Heart right ventricle (tissue), 16 donors: ENCODE measurements around the gene ALKBH4. TPM values are rescaled to one million over a fixed set of nuclear protein-coding genes. Genes with fewer than 3 reads are reported as not detected.

ENCODE experiments used
- ATAC-seq, 8 donors: fragments of 200-7000 bp; cut with Tn5 transposase; one replicate each; pipeline ENCODE4 v1.9.1; 2020; ENCODE audit warnings: mild to moderate bottlenecking in 8 of 8, moderate library complexity in 8 of 8, moderate number of reproducible peaks in 1 of 8
- DNase-seq, 2 donors: peaks; one replicate each; pipeline ENCODE4 v3.0.0-alpha.2; 2020
- H3K27ac ChIP-seq, 10 donors: fragments of 200-600 bp; sonication (generic) in 2 of 10; one replicate each; pipeline versions ENCODE4 v1.5.0 to v1.8.0; 2020 to 2022; ENCODE audit warnings: mild to moderate bottlenecking in 3 of 10
- H3K27me3 ChIP-seq, 7 donors: fragments of 200-600 bp; one replicate each; pipeline ENCODE4 v1.8.0; 2021 to 2022; ENCODE audit warnings: mild to moderate bottlenecking in 2 of 7
- H3K36me3 ChIP-seq, 9 donors: fragments of 200-600 bp; sonication (generic) in 1 of 9; one replicate each; pipeline versions ENCODE4 v1.5.0 to v1.8.0; 2020 to 2022; ENCODE audit warnings: mild to moderate bottlenecking in 2 of 9
- H3K4me1 ChIP-seq, 9 donors: fragments of 200-600 bp; sonication (generic) in 1 of 9; one replicate each; pipeline versions ENCODE4 v1.5.0 to v1.8.0; 2020 to 2022; ENCODE audit warnings: mild to moderate bottlenecking in 4 of 9
- H3K4me3 ChIP-seq, 10 donors: fragments of 200-600 bp; sonication (generic) in 2 of 10; one replicate each; pipeline versions ENCODE4 v1.5.0 to v1.8.0; 2020 to 2022; ENCODE audit warnings: mild to moderate bottlenecking in 7 of 10, moderate library complexity in 2 of 10
- H3K9me3 ChIP-seq, 11 donors: fragments of 200-600 bp in 10 of 11; sonication (generic) in 2 of 11; one replicate each; pipeline versions ENCODE4 v1.5.0 to v1.8.0; 2013 to 2022; ENCODE audit warnings: mild to moderate bottlenecking in 2 of 11, control low read depth in 1 of 11, moderate library complexity in 1 of 11
- WGBS, 2 donors: extraction: QIAGEN DNeasy Blood & Tissue Kit; methylation state at CpG; one replicate each; pipeline ENCODE4 v1.1.7; 2013; ENCODE audit warnings: inconsistent platforms in 1 of 2; 5-methylcytosine and 5-hydroxymethylcytosine counted together
- intact Hi-C, 10 donors: fragments of 100-400 bp; cut with DNase I; formaldehyde crosslinking; loops; one replicate each; pipeline versions ENCODE4 v1.11.1 to v1.14.2; 2022
- polyA plus RNA-seq, 2 donors: library from polyadenylated mRNA; stranded (reverse); fragments of 200-250 nt; gene quantifications; one replicate each; pipeline ENCODE4 v1.2.3, GENCODE V29; 2013
- total RNA-seq, 10 donors: library from RNA; stranded (reverse); fragmentation: NEBNext Ultra II Directional in 3 of 10; extraction: Animal tissue kit (Norgen Biotek cat#: 25700) in 3 of 10; gene quantifications; one replicate each; pipeline versions ENCODE4 v1.2.1 to v1.2.4, GENCODE V29; 2021 to 2023
- TF ChIP-seq, protein P1 (sequence below), 9 donors: fragments of 200-600 bp; sonication (generic) in 2 of 9; IDR thresholded peaks; one replicate each; pipeline versions ENCODE4 v1.5.0 to v1.8.0; 2021 to 2022; ENCODE audit warnings: antibody characterized with exemption in 9 of 9, mild to moderate bottlenecking in 5 of 9, moderate library complexity in 1 of 9
- donor health status: Arrhythmogenic right ventricular cardiomyopathy.
- donor health status: ischemic (EF 13 %, LVEDD 7.1; RV severe dilation, severe dysfunction).
- donor health status: healthy with polysubstance abuse.
- donor health status: DM: no; HTN: yes; CAD: no.
- donor health status: DM: no; HTN: no; CAD: no.
- donor health status: ischemic (EF 25% LVEDD 6.9; RV normal size, moderate dysfunction).
- donor health status: ischemic (EF 25% LVEDD 5.7; RV mildly dilated, moderate dysfunction).
- donor health status: healthy.
- donor health status: DM: yes; HTN: yes; CAD: no.
- donor health status: Ischemic cardiomyopathy.
- donor health status: ischemic (EF 35%, LVEDD 5.7; RV mildly dilated, moderate dysfunction).
- donor health status: nonischemic (EF 11% LVEDD 7.7; RV severe dilation, severe dysfunction).
- donor health status: DM: yes; HTN: yes; CAD: no.
- donor health status: PGD.
- donor health status: ischemic (EF 29% LVEDD 5.4; RV normal size, mild dysfunction).
- donor health status: nonischemic (EF 23%, LVEDD 6.1; RV moderate dilation, normal function).

ALKBH4 gene
- total and polyA plus RNA-seq, 12 donors = 4.4 to 8.6 (median 6.7) TPM

DNA sequence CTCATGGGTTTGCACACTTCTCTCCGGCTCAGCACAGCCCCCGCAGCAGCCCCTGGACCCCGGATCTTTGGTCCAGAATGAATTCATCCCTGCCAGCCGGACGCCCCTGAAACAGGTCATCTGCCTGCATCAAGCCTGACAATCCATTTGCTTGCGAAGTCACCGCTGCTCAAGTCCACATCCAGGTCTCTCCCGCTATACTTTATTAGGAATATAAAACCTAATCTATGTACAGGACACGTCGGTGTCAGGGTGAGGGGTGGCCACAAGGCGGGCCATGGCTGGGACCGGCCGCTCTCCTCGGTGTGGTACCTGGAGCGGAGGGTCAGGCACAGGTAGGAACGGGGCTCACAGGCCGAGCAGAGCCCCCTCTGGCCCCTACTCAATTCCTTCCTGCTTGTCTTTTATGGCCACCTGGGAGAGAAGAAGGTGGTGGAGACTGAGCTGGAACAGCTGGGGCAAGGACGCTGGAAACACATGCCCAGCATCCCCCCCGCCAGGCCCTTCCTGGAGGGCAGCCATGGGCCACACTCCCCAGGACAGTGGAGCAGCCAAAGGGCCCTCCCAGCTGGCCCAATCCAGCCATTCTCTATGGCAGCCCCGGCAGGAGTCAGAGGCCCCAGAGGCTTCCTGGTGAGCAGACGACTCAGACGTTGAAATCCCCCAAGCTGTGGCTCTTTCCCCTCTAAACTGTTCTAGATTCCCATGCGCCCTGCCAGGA, 8.8 kb upstream of the ALKBH4 start:
- H3K36me3 ChIP-seq = peaks cover 0 to 53% (median 2%) of the 10 kb centered on the region in 9 donors
- ATAC-seq = no peak
- WGBS, 2 donors = 80 to 82% methylated on average over 22 to 23 of the region's 23 CpGs

DNA sequence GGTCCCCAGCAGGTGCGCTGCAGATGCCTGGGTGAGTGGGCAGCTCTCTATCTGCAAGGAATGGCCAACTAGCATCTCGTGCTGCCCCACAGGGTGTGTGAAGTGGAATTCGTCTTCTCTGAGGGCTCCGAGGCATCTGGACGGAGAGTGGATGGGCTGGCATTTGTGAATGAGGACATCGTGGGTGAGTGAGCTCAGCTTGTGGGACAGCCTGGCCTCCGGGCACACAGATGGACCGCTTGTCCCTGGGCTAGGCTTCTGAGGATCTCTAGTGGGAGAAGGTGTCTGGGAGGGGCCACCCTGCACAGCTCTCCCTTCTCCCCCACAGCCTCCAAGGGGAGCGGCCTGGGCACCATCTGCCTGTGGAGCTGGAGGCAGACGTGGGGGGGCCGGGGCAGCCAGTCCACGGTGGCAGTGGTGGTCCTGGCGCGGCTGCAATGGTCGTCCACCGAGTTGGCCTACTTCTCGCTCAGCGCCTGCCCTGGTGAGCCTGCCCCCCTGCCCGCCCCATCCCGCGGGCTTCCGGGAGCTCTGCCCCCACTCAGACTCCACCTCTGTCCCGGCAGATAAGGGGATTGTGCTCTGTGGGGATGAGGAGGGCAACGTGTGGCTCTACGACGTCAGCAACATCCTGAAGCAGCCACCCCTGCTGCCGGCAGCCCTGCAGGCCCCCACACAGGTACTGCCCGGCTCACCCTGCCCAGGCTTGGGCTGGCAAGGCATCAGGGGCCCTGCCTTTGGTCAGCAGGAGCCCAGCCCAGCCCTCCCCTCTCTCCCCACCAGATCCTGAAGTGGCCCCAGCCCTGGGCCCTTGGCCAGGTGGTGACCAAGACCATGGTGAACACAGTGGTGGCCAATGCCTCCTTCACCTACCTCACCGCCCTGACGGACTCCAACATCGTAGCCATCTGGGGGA, 7.7 kb upstream of the ALKBH4 start:
- Histone ChIP-seq H3K4me3 (no peak overlapping the region), H3K27me3 (no peaks in the 10 kb centered on the region), H3K27ac (no peak overlapping the region), H3K9me3 (no peaks in the 10 kb centered on the region), H3K4me1 (no peaks in the 10 kb centered on the region), H3K36me3 (peaks cover 0 to 64% (median 3%) of the 10 kb centered on the region in 9 donors)
- intact Hi-C loops = no loop called here
- ATAC-seq (no peak), DNase-seq (peak in 1 of 2 donors; percentile 11)
- TF ChIP-seq, protein P1, sequence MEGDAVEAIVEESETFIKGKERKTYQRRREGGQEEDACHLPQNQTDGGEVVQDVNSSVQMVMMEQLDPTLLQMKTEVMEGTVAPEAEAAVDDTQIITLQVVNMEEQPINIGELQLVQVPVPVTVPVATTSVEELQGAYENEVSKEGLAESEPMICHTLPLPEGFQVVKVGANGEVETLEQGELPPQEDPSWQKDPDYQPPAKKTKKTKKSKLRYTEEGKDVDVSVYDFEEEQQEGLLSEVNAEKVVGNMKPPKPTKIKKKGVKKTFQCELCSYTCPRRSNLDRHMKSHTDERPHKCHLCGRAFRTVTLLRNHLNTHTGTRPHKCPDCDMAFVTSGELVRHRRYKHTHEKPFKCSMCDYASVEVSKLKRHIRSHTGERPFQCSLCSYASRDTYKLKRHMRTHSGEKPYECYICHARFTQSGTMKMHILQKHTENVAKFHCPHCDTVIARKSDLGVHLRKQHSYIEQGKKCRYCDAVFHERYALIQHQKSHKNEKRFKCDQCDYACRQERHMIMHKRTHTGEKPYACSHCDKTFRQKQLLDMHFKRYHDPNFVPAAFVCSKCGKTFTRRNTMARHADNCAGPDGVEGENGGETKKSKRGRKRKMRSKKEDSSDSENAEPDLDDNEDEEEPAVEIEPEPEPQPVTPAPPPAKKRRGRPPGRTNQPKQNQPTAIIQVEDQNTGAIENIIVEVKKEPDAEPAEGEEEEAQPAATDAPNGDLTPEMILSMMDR (IDR thresholded peaks at IDR 0.05) = no peak
- 74 to 76% methylated on average over 31 of the region's 31 CpGs for WGBS, 2 donors

More for the DNA sequence above, 8.8 kb upstream of the ALKBH4 start:
- Histone ChIP-seq H3K27ac (no peak overlapping the region), H3K4me1 (peaks cover 0 to 3% (median 0%) of the 10 kb centered on the region in 9 donors), H3K4me3 (no peak overlapping the region), H3K27me3 (no peaks in the 10 kb centered on the region), H3K9me3 (no peaks in the 10 kb centered on the region)
- intact Hi-C loops = no loop called here
- DNase-seq = peak in 1 of 2 donors; percentile 9
- TF ChIP-seq, protein P1 (IDR thresholded peaks at IDR 0.05) = no peak

DNA sequence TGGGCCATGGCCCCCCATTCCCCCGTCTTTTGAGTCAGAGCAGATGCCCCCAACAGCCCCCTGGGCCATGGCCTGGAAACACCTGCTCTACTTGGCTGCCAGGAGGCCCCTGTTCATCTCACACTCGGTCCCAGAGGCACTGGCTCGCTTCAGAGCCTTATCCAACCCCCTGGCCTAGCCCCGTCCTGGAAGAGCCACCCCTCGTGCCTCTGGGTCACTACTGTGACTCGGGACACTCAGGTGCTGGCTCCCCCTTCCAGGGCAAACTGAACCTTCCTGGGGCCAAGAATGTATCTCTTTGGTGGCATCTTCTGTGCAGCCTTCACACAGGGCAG, 7.1 kb upstream of the ALKBH4 start:
- Histone ChIP-seq H3K4me3 (no peak overlapping the region), H3K27me3 (no peaks in the 10 kb centered on the region), H3K27ac (no peak overlapping the region), H3K4me1 (no peaks in the 10 kb centered on the region), H3K36me3 (peaks cover 0 to 66% (median 3%) of the 10 kb centered on the region in 9 donors), H3K9me3 (no peaks in the 10 kb centered on the region)
- ATAC-seq (no peak), DNase-seq (peak in 1 of 2 donors; percentile 5)
- WGBS, 2 donors = 83 to 87% methylated on average over 6 of the region's 6 CpGs
- TF ChIP-seq, protein P1 (IDR thresholded peaks at IDR 0.05) = no peak
- intact Hi-C loops = no loop called here
